Progenitor cell of endocrine pancreas (in vitro differentiated cells): ENCODE measurements around the gene SENP8. TPM values are rescaled to one million over a fixed set of nuclear protein-coding genes. Genes with fewer than 3 reads are reported as not detected.

Experiments used
- DNase-seq: peaks from one replicate; pipeline ENCODE4 v3.0.0; 2021; ENCODE audit warnings: low spot score; ENCODE audit not compliant: unreplicated experiment
- H3K27ac Mint-ChIP-seq: 2 replicates; pipeline ENCODE4 v1.8.0; 2021; ENCODE audit warnings: mild to moderate bottlenecking, moderate library complexity, mixed read lengths
- H3K27me3 Mint-ChIP-seq: 2 replicates; pipeline ENCODE4 v1.8.0; 2021; ENCODE audit warnings: mixed read lengths
- H3K36me3 Mint-ChIP-seq: 2 replicates; pipeline ENCODE4 v1.8.0; 2022; ENCODE audit warnings: mixed read lengths; ENCODE audit not compliant: insufficient read depth
- H3K4me1 Mint-ChIP-seq: 2 replicates; pipeline ENCODE4 v1.8.0; 2021; ENCODE audit warnings: low read depth, mixed read lengths
- H3K4me3 Mint-ChIP-seq: 2 replicates; pipeline ENCODE4 v1.8.0; 2021; ENCODE audit warnings: low read depth, mild to moderate bottlenecking, moderate library complexity, mixed read lengths
- H3K9me3 Mint-ChIP-seq: 2 replicates; pipeline ENCODE4 v1.8.0; 2021; ENCODE audit warnings: low read depth, mixed read lengths
- total RNA-seq: library from RNA; stranded (reverse); gene quantifications from 2 replicates; pipeline ENCODE4 v1.2.1, GENCODE V29; 2021
- TF ChIP-seq, protein P1 (sequence below): fragments of 200-600 bp; sonication (generic); IDR thresholded peaks from one replicate; pipeline ENCODE4 v1.5.0; 2021; ENCODE audit warnings: antibody characterized with exemption, mild to moderate bottlenecking; ENCODE audit not compliant: unreplicated experiment

SENP8 gene
- total RNA-seq, 1 donor from 2014 or later, result 5.1 TPM

DNA sequence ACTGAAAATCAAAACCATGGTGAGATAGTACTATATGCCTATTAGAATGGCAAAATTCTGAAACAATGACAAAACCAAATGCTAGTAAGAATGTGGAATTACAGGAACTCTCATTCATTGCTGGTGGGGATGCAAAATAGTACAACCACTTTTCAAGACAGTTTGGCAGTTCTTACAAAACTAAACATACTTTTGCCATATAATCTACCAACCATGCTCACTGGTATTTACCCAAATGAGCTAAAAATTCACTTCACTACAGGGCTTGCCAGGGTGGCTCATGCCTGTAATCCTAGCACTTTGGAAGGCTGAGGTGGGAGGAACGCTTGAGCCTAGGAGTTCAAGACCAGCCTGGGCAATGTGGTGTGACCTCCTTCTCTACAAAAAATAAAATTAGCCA is 40.3 kb upstream of the SENP8 start:
- Mint-ChIP-seq H3K27ac (no peak overlapping the region), H3K4me3 (no peak overlapping the region), H3K9me3 (no peaks in the 10 kb centered on the region), H3K36me3 (no peaks in the 10 kb centered on the region), H3K27me3 (no peaks in the 10 kb centered on the region), H3K4me1 (no peaks in the 10 kb centered on the region)
- TF ChIP-seq, protein P1, sequence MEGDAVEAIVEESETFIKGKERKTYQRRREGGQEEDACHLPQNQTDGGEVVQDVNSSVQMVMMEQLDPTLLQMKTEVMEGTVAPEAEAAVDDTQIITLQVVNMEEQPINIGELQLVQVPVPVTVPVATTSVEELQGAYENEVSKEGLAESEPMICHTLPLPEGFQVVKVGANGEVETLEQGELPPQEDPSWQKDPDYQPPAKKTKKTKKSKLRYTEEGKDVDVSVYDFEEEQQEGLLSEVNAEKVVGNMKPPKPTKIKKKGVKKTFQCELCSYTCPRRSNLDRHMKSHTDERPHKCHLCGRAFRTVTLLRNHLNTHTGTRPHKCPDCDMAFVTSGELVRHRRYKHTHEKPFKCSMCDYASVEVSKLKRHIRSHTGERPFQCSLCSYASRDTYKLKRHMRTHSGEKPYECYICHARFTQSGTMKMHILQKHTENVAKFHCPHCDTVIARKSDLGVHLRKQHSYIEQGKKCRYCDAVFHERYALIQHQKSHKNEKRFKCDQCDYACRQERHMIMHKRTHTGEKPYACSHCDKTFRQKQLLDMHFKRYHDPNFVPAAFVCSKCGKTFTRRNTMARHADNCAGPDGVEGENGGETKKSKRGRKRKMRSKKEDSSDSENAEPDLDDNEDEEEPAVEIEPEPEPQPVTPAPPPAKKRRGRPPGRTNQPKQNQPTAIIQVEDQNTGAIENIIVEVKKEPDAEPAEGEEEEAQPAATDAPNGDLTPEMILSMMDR, result no peak
- no peak for DNase-seq

DNA sequence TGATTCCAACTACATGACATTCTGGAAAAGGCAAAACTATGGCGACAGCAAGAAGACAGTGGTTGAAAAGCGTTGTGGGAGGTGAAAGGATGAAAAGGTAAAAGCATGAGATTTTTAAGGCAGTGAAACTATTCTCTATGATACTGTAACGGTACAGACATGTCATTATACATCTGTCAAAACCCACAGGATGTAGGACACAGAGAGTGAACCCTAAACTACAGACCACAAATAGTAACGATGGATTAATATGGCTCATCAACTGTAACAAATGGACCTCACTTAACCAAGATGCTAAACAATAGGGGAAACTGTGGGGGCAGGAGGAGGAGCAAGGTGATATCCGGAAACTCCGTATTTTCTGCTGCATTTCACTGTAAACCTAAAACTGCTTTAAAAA is 39.3 kb upstream of the SENP8 start:
- H3K9me3 Mint-ChIP-seq, result peaks cover 6% of the 10 kb centered on the region
- H3K27me3 Mint-ChIP-seq, result no peaks in the 10 kb centered on the region
- no peak for DNase-seq
- H3K4me1 Mint-ChIP-seq, result no peaks in the 10 kb centered on the region
- TF ChIP-seq, protein P1, result no peak
- H3K36me3 Mint-ChIP-seq, result no peaks in the 10 kb centered on the region
- H3K27ac Mint-ChIP-seq, result no peak overlapping the region
- no peak overlapping the region for H3K4me3 Mint-ChIP-seq

- Mint-ChIP-seq H3K4me1 (no peaks in the 10 kb centered on the region), H3K36me3 (peaks cover 5% of the 10 kb centered on the region), H3K4me3 (no peak overlapping the region), H3K27me3 (no peaks in the 10 kb centered on the region), H3K27ac (no peak overlapping the region), H3K9me3 (peaks cover 14% of the 10 kb centered on the region)
- TF ChIP-seq, protein P1, result no peak
- no peak for DNase-seq
Observed at GRCh38 chr15:72082176-72082575, 36.0 kb upstream of the SENP8 start.

GRCh38 chr15:72086010-72086697 is 32.0 kb upstream of the SENP8 start:
- Mint-ChIP-seq H3K4me1 (no peaks in the 10 kb centered on the region), H3K27ac (no peak overlapping the region)

DNA sequence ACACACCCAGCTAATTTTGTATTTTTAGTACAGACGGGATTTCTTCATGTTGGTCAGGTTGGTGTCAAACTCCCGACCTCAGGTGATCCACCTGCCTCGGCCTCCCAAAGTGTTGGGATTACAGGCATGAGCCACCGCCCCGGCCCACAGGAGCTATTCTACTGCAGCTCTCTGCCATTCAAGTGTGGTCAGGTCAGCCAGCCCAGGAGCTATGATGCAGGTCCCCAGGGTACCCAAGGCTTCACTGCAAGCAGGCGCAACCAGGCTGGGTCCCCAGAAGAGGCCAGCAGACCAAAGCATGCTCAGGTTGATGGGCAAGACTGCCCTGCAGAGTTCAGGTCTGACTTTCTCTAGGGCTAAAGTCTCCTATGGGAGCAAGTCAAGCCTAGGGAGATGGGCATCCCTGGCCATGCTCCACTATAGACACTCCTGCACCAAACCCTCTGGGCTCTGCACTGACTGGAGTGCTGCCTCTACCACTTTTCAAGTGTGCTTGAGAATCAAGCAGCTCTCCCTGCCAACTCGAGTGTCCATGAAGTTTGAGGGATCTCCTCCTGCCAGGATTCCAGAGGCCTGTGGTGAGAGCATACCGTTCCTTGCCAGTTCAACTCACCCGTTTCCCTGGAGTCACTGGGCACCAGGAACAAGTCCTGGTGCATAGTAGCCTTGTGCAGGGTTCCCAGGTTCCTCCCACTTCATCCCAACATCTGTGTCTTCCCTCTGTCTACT is 31.1 kb upstream of the SENP8 start:
- TF ChIP-seq, protein P1, result no peak
- DNase-seq, result no peak
- H3K36me3 Mint-ChIP-seq, result peaks cover 5% of the 10 kb centered on the region
- no peak overlapping the region for H3K27ac Mint-ChIP-seq
- H3K4me3 Mint-ChIP-seq, result no peak overlapping the region
- H3K27me3 Mint-ChIP-seq, result no peaks in the 10 kb centered on the region
- peaks cover 14% of the 10 kb centered on the region for H3K9me3 Mint-ChIP-seq
- no peaks in the 10 kb centered on the region for H3K4me1 Mint-ChIP-seq

More at GRCh38 chr15:72086010-72086697, 32.0 kb upstream of the SENP8 start:
- Mint-ChIP-seq H3K27me3 (no peaks in the 10 kb centered on the region), H3K9me3 (peaks cover 14% of the 10 kb centered on the region), H3K4me3 (no peak overlapping the region), H3K36me3 (peaks cover 5% of the 10 kb centered on the region)
- no peak for DNase-seq
- TF ChIP-seq, protein P1, result no peak
